COLO668 (cell line): ENCODE data around the gene GRHL1.

ENCODE experiments used
- DNase-seq: peaks from one replicate; lab custom pipeline; 2025; ENCODE audit not compliant: unreplicated experiment; lab: John Stamatoyannopoulos, UW

The GRHL1 gene

DNA sequence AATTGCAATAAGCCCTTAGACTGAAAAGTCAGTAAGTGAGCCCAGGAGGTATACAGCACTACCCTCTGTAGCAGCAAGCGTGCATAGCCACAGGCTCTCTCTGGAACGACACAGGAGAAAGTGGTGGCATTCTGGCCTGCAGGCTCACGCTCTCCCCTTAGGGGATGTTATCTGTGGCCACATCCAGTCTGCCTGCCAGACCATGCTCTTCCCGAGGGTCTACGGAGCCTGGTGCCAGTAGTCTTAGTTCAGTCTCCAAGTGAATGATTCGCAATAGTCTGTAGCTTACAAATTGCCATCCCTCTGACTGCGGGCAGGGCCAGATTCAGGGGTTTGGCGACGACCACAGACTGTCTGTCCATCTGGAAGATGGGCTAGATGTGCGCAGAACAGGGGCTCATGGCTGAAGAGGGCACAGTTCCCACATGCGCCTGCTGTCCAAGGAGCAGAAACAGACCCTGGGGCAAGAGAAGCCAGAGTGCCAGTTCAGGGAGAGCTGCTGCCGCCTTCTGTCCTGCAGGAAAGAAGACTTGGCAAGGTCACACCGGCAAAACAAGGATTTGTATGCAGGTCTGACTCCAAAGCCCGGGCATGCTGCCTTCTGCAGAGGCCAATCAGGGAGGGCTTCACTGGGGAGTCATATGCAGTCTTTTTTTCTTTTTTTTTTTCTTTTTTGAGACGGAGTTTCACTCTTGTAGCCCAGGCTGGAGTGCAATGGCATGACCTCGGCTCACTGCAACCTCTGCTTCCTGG is 88.3 kb downstream of the GRHL1 start:
- DNase-seq: no peak

DNA sequence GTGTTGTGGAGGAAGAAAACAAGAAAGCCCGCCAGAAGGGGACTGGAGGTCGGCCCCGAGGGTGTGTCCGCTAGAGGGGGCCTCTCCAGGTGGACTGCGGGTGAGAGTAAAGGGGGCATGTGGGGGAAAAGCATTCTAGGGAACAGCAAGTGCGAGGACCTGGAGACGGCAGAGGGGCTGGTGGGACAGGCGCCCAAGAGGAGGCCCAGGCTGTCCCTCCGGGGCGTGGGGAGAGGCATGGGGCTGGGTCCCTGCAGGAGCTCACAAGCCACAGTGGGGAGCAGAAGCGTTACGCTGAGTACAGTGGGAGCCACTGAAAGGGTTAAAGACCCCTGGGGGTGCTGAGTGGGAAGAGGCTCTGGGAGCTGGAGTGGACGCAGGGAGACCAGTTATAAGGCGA is 90.2 kb downstream of the GRHL1 start:
- no peak for DNase-seq

DNA sequence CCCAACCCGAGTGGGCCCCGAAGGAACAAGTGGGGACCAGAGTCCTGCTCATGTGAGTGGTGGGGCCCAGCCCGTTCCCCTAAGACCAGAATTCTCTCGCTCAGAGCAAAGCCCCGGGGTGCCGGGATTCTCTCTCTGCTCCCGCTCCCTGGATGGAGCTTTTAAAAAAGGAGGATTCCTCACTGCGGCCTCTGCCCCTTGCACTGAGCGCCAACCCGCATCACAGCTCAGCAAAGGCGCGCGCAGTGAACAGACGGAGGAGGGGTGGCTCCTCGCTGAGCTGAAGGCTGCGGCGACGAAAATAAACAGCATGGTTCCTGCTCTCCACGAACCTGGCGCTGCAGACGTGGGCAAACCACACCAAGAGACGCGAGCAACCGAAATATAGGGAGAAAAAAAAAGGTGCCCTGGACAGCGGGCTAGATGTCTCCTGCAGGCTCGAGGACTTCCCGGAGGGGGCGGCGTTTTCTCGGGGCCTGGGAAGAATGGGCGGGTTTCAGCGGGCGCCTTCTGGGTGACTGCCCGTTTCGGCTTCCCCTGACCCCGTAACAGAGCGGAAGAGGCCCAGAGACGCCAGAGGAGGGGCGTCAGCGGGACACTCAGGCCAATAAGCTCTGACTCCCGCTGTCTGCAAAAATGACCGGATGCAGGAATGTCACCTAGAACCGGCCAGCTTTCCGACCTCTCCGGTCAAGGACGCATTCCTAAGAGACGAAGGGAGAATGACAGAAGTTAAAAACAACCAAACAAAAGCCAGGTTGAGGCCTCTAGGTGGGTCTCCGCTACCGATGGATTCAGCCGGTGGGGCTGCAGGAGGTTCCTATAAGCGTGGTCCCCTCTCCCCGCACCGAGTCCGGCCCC is 91.0 kb downstream of the GRHL1 start:
- DNase-seq: no peak

DNA sequence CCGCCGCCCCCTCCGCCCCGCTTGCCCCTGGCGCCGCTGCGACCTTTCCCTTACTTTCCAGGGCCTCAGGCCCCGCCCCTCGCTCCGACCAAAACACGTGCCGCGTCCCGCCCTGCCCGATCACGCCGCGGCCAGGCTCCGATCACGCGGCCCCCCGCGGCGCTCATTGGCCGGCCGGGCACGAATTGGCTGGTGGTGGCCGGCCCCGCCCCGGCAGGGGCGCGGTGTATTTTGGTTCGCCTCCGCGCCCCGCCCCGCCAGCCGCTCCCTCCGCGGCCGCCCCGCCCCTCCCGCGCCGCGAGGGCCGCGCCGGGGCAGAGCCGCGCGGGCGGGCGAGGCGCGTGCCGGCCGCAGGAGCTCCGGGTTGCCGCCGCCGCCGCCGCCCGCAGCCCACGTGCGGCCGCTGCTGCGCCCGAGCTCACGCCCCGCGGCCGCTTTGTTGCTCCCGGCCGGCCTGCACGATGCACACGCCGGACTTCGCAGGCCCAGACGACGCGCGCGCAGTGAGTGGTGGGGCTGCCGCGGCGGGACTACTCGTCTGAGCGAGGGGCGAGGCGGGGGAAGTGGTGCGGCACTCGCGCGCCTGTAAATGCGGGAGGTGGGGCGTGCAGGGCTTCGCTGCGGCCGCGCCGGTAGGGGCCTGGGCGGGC is 91.9 kb downstream of the GRHL1 start, which contains the start of gene KLF11:
Gene KLF11, plus strand, starts transcription at position 295 of the 650 bp plus-strand sequence. Its CDS starts 167 bp downstream, at position 462.
- peak; percentile 95 for DNase-seq

DNA sequence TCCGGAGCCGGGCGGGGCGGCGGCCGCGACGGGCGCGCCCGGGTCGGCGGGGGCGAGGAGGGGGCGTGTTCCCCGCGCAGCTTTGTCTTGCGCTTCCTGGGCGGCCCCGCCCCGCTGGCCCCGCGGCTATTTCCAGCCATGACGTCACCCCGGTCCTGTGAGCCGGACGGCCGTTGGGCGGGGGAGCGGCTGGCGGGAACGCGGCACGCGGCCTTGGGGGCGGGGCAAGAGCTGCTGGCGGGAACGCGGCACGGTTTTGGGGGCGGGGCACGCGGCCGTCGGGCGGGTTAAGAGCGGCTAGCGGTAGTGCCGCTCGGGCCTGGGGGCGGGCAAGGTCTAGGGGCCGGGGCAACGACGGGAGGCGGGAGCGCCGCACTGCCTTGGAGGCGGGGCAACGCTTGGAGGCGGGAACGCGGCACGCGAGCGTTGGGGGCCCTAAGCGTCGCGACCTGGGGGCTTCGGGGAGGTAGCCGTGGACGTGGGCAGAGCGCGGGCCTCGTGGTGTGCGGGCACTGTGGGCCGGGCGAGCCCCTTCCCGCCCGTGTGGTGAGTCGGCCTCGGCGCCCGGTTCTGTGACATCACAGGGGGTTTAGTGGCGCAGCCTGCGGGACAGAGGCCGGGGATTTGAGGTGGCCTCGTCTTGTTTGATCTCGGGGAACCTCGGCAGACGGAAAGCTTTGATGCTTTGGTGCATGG is 92.6 kb downstream of the GRHL1 start:
- peak; percentile 96 for DNase-seq

DNA sequence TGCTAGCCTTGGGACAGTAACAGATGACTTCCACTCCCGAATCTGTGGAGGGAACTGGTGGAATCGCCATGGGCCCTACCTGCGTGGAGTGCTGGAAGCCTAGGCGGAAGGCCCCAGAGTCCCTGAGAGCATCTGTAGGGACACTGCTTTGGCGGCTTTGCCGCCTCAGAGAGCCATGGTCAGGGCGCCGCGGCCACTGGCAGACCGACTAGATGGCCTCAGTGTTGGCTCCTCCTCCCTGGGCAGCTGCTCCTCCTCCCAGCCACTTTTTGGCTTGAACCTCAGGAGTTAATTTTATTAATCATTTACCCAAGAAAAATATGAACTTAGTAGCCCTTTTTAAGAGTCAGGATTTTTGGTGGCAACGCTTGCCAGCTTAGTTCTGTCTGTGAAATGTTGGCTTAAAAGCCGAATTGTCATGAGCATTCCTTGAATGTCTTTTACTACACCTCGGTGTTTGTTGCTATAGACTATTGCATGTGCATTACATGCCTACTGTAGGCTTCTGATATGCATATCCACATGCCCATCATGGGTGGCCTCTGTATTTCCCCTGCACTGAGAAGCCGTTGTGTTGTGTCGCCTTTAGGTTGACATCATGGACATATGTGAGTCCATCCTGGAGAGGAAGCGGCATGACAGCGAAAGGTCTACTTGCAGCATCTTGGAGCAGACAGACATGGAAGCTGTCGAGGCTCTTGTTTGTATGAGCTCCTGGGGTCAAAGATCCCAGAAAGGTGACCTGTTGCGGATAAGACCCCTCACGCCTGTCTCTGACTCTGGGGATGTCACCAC is 94.3 kb downstream of the GRHL1 start:
- no peak for DNase-seq

DNA sequence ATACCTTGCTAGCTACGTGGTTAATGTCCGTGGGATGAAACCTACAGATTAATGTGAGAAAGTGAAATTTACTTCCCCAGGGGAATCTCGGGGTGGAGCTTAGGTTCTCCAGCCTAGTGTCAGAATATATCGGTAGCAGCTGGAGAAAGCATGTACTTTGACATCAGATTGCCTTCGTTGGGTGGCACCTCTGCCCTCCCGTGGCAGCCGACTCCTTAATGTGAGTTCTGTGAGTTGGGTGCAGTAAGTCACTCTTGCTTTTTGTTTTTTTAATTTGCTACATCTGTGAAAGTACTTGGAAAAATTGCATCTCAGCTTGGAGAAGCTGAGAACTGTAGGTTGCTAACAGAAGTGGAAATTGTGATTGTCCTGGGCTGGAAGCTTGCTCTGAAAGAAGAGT is 95.4 kb downstream of the GRHL1 start:
- DNase-seq: no peak

DNA sequence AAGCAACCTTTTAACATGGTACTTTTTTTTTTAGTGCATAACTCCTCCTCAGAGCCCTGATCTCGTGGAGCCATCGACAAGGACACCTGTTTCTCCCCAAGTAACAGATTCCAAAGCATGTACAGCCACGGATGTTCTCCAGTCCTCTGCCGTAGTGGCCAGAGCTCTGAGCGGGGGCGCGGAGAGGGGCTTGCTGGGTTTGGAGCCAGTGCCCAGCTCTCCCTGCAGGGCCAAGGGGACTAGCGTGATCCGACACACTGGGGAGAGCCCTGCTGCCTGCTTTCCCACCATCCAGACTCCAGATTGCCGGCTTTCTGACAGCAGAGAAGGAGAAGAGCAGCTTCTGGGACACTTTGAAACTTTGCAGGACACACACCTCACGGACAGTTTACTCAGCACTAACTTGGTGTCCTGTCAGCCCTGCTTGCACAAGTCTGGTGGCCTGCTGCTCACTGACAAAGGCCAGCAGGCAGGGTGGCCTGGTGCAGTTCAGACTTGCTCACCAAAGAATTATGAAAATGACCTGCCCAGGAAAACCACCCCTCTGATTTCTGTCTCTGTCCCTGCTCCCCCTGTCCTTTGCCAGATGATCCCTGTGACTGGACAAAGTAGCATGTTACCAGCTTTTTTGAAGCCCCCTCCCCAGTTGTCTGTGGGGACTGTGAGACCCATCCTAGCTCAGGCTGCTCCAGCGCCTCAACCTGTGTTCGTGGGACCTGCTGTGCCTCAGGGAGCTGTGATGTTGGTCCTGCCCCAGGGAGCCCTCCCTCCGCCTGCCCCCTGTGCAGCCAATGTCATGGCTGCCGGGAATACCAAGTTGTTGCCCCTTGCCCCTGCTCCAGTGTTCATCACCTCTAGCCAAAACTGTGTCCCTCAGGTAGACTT is 96.4 kb downstream of the GRHL1 start:
- DNase-seq: no peak

DNA sequence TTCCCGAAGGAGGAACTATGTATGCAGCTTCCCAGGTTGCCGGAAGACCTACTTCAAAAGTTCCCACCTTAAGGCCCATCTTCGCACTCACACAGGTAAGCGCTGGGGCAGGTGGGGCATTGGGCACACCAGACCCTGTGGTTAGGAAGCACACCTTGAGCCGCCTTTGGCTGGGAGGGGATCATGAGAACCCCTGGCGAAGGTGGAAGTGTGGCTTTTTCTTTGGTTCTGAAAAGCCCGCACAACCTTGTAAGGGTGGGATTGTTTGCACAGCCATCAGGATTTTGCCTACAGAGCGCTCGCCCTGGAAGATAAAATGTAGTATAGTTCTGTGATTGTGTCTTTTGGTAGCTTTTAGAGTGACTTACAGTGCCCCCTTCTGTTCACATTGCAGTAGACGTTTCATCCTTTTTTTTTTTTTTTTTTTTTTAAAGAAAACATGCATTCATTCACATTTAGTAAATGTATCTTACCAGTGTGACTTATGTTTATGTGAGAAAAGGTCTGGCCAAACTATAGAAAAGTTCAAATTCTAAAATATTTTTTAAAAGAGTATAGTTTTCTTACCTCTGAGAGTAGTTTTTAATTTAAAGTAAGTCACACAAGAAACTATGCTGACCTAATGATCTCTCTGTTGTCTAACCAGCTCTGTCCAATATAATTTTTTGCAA is 97.1 kb downstream of the GRHL1 start:
- no peak for DNase-seq
